Activated T-helper 1 cell treated with Interleukin-2 at 50 U/mL for 16 hours (primary cell): ENCODE data around the gene DMAC2.
A peak's percentile ranks its signal among the peaks of the same experiment; 100 is the strongest.
"Not testable (repeated sequence)": the region's sequence is repeated elsewhere in the genome, so short reads cannot be mapped to it uniquely, and the experiment has no call there.

Source experiments
- DNase-seq: peaks from one replicate; pipeline ENCODE4 v3.0.0-alpha.2; 2020; ENCODE audit warnings: low read depth

The DMAC2 gene

DNA sequence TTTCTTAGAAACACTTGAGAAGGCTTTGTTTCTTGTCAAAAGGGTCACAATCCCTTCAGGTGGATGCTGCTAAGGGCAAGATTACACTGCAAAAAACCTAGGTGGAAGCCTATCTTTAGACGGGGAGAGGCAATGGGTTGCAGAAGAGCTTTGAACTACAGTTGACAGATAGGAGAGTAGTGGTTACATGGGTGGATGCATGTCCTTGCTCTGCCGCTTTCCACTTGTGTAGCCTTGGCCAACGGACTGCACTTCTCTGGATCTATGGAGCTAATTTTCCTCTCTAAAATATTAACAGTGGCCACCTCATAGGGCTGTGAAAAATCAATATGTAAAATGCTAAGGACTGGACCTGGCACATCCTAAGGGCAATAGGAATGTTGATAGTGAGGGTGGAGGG is 41.1 kb downstream of the DMAC2 start:
- no peak for DNase-seq

GRCh38 chr19:41398050-41398418 is 41.7 kb downstream of the DMAC2 start:
- no peak for DNase-seq

DNA sequence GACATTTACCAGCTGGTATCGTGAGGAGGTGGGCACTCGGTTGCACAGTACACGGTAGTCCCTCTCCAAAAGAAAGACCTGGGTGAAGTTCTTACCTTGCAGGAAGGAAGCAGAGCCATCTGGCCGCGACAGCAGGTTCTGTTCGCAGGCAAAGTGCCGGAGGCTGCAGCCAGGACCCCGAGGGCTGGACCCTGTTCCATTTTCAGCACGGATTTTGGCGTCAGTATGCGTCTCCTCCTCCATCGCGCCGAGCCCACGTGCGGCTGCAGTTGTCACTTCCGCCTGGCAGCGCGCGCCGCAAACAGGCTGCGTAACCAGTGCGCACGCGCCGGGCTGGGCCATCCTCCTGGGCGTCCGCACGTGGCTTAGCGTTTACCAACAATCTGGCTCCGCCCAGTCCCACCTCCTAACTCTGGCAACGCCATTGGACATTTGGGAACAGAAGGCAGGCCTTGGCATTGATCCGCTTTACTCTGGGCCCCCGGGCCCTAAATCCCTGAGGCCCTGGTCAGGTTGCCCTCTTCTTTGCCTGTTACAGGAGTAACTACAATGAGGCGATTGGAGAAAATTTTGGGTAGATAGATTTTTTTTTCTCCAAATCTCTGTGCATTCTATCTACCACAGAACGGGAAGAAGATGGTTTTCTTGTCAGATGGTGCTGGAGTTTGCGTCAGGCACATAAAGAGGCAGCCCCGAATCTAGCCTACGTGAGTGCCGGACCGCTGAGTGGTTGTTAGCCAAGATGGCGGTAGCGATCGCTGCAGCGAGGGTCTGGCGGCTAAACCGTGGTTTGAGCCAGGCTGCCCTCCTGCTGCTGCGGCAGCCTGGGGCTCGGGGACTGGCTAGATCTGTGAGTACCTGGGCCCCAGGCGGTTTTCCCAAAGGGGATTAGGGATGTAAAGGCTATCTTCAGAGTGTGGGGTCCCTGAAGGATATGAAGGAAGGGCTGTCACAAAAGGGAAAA is 42.3 kb downstream of the DMAC2 start, which contains the start of the genes BCKDHA and EXOSC5:
TSS of gene BCKDHA (plus strand) at position 733 of the 964 bp plus-strand sequence. CDS start at position 743, 10 bp downstream.
TSS of gene EXOSC5 (minus strand) at position 274 of the 964 bp plus-strand sequence. CDS start at position 243, 31 bp downstream.
- peak; percentile 99 for DNase-seq

DNA sequence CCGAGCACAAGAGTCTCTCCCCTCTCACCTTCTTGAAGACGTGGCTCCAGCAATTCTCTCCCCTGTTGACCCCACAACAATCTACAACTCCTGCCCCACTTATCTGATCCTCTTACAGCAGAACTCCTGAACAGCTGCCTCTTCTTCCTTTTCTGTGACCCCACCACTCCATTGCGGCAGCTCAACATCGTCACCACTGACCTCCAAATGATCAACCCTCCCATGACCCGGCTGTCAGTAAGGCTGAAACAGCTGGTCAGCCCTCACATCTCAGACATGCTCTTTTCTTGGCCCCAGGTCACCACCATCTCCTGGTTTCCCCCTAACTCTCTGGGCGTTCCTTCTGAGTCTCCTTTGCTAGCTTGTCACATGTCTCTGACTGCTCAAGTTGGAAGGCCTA is 44.4 kb downstream of the DMAC2 start:
- no peak for DNase-seq

DNA sequence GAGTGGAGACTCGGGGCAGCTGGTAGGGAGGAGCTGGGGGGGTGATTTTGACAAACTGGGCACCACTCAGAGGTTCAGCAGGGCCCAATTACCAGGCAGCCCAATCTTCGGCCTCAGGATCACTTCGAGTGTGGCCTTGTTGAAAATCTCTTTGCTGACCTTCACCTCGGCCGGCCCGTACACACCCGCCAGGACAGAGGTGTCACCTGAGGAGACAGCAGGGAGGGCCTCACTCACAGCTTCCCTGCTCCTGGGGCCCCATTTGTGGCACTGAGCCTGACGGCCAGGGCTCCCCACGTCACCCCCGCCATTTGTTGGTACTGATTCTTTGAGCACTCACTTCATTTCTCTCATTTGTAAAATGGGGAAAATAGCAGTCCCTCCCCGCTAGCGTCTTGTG is 46.9 kb downstream of the DMAC2 start:
- no peak for DNase-seq

DNA sequence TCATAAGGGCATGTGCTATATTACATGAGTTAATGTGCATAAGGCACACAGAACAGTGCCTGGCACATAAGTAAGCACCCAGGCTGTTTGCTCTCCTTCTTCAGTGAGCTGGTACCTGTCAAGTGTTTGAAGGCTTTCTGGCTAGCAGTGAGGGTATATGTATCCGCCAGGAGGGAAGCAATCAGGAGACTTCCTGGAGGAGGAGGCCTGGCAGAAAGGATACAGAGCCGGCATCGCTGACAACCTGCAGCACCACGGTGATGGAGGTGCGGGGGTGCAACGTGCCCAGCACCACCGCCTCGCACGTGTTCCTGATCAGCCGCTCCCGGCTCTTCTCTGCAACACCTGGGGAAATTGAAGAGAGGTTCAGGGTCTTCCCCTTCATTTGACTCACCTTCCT is 48.1 kb downstream of the DMAC2 start:
- DNase-seq: no peak

DNA sequence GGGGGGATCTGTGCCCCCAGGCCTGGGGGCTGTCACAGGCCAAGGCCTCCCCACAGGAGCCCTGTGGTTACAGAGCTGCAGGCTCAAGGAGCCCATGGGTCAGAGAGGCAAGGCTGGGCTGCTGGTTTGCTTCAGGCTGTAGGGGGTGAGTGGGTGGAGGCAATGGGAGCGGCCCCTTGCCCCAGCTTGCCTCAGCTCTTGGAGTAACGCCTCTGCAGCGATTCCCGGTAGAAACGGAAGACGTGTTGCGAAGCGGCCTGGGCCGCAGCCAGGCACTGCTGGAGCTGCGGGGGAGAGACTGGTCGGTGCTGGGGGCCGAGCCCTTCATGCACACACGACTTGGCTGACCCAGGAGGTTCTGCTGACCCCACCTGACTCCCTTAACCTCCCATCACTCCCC is 53.3 kb downstream of the DMAC2 start:
- DNase-seq: no peak

- no peak for DNase-seq
Observed at GRCh38 chr19:41384351-41384750, 55.4 kb downstream of the DMAC2 start.

- DNase-seq: not testable (repeated sequence)
Observed at GRCh38 chr19:41381536-41381935, 58.2 kb downstream of the DMAC2 start.
